HEK293 (cell line): Measurements from ENCODE around the gene RABAC1.
"Not testable (repeated sequence)": the region's sequence is repeated elsewhere in the genome, so short reads cannot be mapped to it uniquely, and the experiment has no call there.

Experiments used
- CTCF ChIA-PET: fragments of 350-600 bp; formaldehyde crosslinking; extraction: SDS; loops from one replicate; lab custom pipeline; 2021; ENCODE audit warnings: antibody characterized with exemption; lab: Yijun Ruan, JAX
- POLR2A ChIA-PET: fragments of 300-600 bp; formaldehyde crosslinking; extraction: SDS; loops from one replicate; lab custom pipeline; 2020; ENCODE audit warnings: antibody characterized with exemption, inconsistent platforms; lab: Yijun Ruan, JAX
- H3K27ac ChIP-seq: fragments of 200-500 bp; sonication (Bioruptor generic); 2 replicates; pipeline ENCODE4 v1.5.1; 2014; ENCODE audit warnings: low read depth, low read length, control low read depth, inconsistent platforms; ENCODE audit errors: extremely low read depth
- H3K36me3 ChIP-seq, 2 experiments: fragments of 200-500 bp in 1 of 2; sonication (Bioruptor generic) in 1 of 2; 1 replicate in 1 of 2; 2 replicates in 1 of 2; pipeline ENCODE4 v1.5.1; 2014 to 2017; ENCODE audit warnings: inconsistent platforms in 2 of 2, low read length in 2 of 2; ENCODE audit not compliant: control insufficient read depth in 2 of 2, insufficient read depth in 1 of 2
- H3K4me1 ChIP-seq: fragments of 200-500 bp; sonication (Bioruptor generic); 2 replicates; pipeline ENCODE4 v1.5.1; 2014; ENCODE audit warnings: mild to moderate bottlenecking, low read length, inconsistent platforms; ENCODE audit not compliant: control insufficient read depth, insufficient read depth
- H3K4me3 ChIP-seq: 2 replicates; pipeline ENCODE4 v1.5.1; 2011; ENCODE audit warnings: low read depth, mild to moderate bottlenecking, control low read depth, low read length, moderate library complexity
- H3K9me3 ChIP-seq: fragments of 200-500 bp; sonication (Bioruptor generic); 2 replicates; pipeline ENCODE4 v1.5.1; 2014; ENCODE audit warnings: low read depth, low read length, inconsistent platforms; ENCODE audit not compliant: control insufficient read depth, insufficient read depth
- BCL11B ChIP-seq: fragments of 450-650 bp; formaldehyde crosslinking; IDR thresholded peaks from 2 replicates; pipeline ENCODE4 v1.5.1; 2016; ENCODE audit warnings: low read depth, missing biosample characterization, missing genetic modification characterization
- GLIS2 ChIP-seq: fragments of 450-650 bp; formaldehyde crosslinking; IDR thresholded peaks from 2 replicates; pipeline ENCODE4 v1.5.1; 2016; ENCODE audit warnings: missing biosample characterization, missing genetic modification characterization
- PRDM1 ChIP-seq: fragments of 450-650 bp; formaldehyde crosslinking; IDR thresholded peaks from 2 replicates; pipeline ENCODE4; 2016; ENCODE audit warnings: missing biosample characterization, missing genetic modification characterization
- SCRT2 ChIP-seq: fragments of 450-650 bp; formaldehyde crosslinking; IDR thresholded peaks from 2 replicates; pipeline ENCODE4 v1.5.1; 2016; ENCODE audit warnings: missing biosample characterization, missing genetic modification characterization
- ZBTB17 ChIP-seq: fragments of 450-650 bp; formaldehyde crosslinking; IDR thresholded peaks from 2 replicates; pipeline ENCODE4 v1.5.1; 2016; ENCODE audit warnings: missing biosample characterization, missing genetic modification characterization
- ZNF10 ChIP-seq: fragments of 450-650 bp; formaldehyde crosslinking; IDR thresholded peaks from 2 replicates; pipeline ENCODE4 v1.5.1; 2017; ENCODE audit warnings: missing biosample characterization, missing genetic modification characterization
- ZNF596 ChIP-seq: fragments of 450-650 bp; IDR thresholded peaks from 2 replicates; pipeline ENCODE4 v1.5.0; 2018; ENCODE audit warnings: missing biosample characterization, mild to moderate bottlenecking, missing genetic modification characterization, moderate library complexity
- ZNF664 ChIP-seq: fragments of 450-650 bp; formaldehyde crosslinking; IDR thresholded peaks from 2 replicates; pipeline ENCODE4 v1.5.1; 2016; ENCODE audit warnings: missing biosample characterization, missing genetic modification characterization
- ZNF747 ChIP-seq: fragments of 450-650 bp; formaldehyde crosslinking; IDR thresholded peaks from 2 replicates; pipeline ENCODE4 v1.5.1; 2016; ENCODE audit warnings: missing biosample characterization, missing genetic modification characterization
- TF ChIP-seq, protein P1 (sequence below): fragments of 450-650 bp; formaldehyde crosslinking; IDR thresholded peaks from 2 replicates; pipeline ENCODE4 v1.5.1; 2016; ENCODE audit warnings: missing biosample characterization, missing genetic modification characterization
- TF ChIP-seq, protein P2 (sequence below): fragments of 450-650 bp; formaldehyde crosslinking; IDR thresholded peaks from 2 replicates; pipeline ENCODE4 v1.5.1; 2016; ENCODE audit warnings: missing biosample characterization, missing genetic modification characterization

RABAC1 gene

DNA sequence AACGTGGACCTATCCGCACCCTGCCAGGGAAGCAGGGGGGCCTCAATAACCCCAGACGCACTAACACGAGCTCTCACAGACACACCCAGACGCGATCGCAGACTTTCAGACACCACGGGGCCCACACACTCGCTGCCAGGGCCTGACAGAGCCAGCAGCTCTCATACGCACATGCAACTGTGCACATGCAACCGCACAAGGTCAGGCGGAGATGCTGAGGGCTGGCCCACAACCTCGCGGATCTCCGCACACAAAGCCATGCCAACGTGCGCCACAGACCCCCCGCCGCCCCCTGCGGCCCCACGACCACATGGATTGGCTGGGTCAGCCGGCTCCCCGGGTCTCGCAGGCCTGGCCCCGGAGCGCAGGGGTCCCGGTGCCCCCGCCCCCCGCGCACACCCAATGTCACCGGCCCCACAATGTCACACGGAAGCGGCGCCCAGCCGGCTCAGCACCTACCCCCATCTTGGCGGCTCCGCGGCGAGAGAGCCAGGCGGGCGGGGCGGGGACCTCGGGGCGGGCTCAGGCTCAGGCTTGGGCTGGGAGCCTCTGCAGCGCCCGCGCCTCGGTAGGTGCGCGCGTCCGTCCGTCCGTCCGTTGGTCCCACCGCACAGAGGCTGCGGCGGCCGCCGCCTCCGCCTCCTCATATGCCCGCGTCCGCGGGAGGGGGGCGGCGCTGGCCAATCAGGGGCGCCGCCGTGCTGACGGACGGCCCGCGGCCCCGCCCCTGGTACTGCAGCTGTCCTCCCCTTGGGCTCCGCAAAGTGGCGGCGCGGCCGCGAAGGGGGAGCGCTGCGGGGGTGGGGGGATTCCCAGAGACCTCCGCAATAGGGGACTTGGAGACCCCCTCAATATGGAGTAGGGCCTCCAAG is 34.7 kb upstream of the RABAC1 start, which contains the start of gene ATP1A3 (continued):
- TF ChIP-seq, protein P1, sequence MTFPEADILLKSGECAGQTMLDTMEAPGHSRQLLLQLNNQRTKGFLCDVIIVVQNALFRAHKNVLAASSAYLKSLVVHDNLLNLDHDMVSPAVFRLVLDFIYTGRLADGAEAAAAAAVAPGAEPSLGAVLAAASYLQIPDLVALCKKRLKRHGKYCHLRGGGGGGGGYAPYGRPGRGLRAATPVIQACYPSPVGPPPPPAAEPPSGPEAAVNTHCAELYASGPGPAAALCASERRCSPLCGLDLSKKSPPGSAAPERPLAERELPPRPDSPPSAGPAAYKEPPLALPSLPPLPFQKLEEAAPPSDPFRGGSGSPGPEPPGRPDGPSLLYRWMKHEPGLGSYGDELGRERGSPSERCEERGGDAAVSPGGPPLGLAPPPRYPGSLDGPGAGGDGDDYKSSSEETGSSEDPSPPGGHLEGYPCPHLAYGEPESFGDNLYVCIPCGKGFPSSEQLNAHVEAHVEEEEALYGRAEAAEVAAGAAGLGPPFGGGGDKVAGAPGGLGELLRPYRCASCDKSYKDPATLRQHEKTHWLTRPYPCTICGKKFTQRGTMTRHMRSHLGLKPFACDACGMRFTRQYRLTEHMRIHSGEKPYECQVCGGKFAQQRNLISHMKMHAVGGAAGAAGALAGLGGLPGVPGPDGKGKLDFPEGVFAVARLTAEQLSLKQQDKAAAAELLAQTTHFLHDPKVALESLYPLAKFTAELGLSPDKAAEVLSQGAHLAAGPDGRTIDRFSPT (tag by site-specific recombination) = peak; percentile 59; the same call in 1 of the 2 replicates

DNA sequence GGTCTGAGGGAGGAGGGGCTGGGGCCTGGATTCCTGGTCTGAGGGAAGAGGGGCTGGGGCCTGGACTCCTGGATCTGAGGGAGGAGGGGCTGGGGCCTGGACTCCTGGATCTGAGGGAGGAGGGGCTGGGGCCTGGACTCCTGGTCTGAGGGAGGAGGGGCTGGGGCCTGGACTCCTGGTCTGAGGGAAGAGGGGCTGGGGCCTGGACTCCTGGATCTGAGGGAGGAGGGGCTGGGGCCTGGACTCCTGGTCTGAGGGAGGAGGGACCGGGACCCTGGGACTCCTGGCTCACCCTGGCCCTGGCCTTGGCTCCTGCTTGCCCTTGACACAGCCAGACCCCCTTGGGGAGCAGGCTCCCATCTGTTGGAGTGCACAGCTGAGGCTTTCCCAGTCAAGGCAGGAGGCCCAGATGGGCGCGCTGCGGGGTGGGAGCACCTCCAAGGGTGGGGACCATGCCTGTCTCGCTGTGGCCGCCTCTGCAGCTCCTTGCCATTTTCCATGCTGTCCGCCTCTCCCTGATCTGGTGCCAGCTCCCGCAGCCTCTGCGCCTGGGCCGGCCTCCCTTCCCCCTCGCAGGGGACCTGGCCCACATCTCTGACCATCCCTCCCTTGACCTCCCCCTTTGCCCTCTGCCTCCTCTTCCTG is 32.9 kb upstream of the RABAC1 start:
- CTCF ChIA-PET = interaction anchor here (0.6 to 2.0 kb wide), 5 partner anchors 36 to 239 kb away, joined by 3 to 9 read pairs (median 4); no protein-coding TSS in a partner anchor
- H3K36me3 ChIP-seq, H3K4me3 ChIP-seq, H3K4me1 ChIP-seq, H3K9me3 ChIP-seq, H3K27ac ChIP-seq: not testable (repeated sequence)
- TF ChIP-seq BCL11B (tag by site-specific recombination) (0 out of 2 replicates have a peak, but pooled peaks have one; percentile 52), GLIS2 (tag by site-specific recombination) (peak; percentile 51; the same call in 1 of the 2 replicates)
- TF ChIP-seq, all 188 proteins: peak for 2; not testable (repeated sequence) for 186
- POLR2A ChIA-PET = not testable (repeated sequence)

DNA sequence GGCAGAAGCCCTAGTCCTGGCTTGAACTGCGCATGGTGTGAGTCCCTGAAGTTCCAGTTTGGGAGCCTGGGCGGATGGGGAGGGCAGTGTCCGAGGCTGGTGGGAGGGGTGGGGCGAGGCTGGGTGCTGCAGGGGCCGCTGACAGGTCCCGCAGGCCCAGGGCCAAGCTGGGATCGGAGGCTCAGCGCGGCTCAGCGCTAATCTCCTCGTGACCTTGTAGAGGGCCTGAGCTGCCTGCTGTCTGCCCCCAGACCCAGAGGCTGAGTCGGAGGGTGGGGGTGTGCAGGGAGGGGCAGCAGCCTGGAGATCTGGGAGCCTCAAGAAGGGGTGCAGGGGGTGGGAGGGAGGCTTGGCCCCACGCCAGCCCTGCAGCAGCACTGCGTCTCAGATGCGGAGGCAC is 31.9 kb upstream of the RABAC1 start:
- Histone ChIP-seq H3K4me1 (peaks cover 6% of the 10 kb centered on the region; the same call in 1 of the 2 replicates), H3K4me3 (no peak overlapping the region), H3K27ac (no peak overlapping the region), H3K9me3 (no peaks in the 10 kb centered on the region)
- POLR2A ChIA-PET = no interaction called here
- TF ChIP-seq, protein P2, sequence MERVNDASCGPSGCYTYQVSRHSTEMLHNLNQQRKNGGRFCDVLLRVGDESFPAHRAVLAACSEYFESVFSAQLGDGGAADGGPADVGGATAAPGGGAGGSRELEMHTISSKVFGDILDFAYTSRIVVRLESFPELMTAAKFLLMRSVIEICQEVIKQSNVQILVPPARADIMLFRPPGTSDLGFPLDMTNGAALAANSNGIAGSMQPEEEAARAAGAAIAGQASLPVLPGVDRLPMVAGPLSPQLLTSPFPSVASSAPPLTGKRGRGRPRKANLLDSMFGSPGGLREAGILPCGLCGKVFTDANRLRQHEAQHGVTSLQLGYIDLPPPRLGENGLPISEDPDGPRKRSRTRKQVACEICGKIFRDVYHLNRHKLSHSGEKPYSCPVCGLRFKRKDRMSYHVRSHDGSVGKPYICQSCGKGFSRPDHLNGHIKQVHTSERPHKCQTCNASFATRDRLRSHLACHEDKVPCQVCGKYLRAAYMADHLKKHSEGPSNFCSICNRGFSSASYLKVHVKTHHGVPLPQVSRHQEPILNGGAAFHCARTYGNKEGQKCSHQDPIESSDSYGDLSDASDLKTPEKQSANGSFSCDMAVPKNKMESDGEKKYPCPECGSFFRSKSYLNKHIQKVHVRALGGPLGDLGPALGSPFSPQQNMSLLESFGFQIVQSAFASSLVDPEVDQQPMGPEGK (tag by site-specific recombination) = peak; percentile 25; the same call in 1 of the 2 replicates
- TF ChIP-seq ZNF664 (tag by site-specific recombination) = no peak
- TF ChIP-seq, all 188 proteins: peak for 1
- CTCF ChIA-PET = interaction anchor here (0.7 to 0.9 kb wide), 4 partner anchors 33 to 44 kb away, joined by 3 to 9 read pairs (median 4); no protein-coding TSS in a partner anchor
- H3K36me3 ChIP-seq = no peaks in the 10 kb centered on the region

DNA sequence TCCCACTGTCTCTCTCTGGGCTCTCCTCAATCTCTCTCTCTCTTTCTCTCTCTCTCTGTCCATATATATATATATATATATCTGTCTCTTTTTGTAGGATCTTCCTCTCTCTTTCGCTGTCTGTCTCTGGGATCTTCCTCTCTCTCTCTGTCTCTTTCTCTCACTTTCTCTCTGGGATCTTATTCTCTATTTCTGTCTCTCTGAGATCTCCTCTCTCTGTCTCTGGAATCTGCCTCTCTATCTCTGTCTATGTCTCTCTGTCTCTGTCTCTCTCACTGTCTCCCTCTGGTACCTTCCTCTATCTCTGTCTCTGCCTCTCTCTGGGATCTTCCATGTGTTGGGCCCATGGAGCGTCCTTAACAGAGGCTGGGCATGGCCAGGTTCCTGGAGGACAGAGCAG is 31.5 kb upstream of the RABAC1 start:
- H3K9me3 ChIP-seq = no peaks in the 10 kb centered on the region
- H3K4me1 ChIP-seq = peaks cover 6% of the 10 kb centered on the region; the same call in 1 of the 2 replicates
- POLR2A ChIA-PET = no interaction called here
- CTCF ChIA-PET = interaction anchor here (0.7 kb wide), 1 partner anchor 33 kb away, joined by 3 read pairs; no protein-coding TSS in a partner anchor
- no peak overlapping the region for H3K4me3 ChIP-seq
- H3K27ac ChIP-seq = no peak overlapping the region
- no peaks in the 10 kb centered on the region for H3K36me3 ChIP-seq
- TF ChIP-seq ZNF747 (no peak), SCRT2 (no peak), ZNF10 (tag by site-specific recombination) (no peak), ZBTB17 (tag by site-specific recombination) (peak; percentile 54), PRDM1 (tag by site-specific recombination) (peak; percentile 69), ZNF596 (tag by site-specific recombination) (peak; percentile 94)
